Neural cell (in vitro differentiated cells): ENCODE measurements around the gene STK36. TPM values are rescaled to one million over a fixed set of nuclear protein-coding genes. Genes with fewer than 3 reads are reported as not detected.

Experiments used
- H2AFZ ChIP-seq: fragments of 200-600, 300-800 bp; sonication (generic), shearing (Covaris generic); 2 replicates; pipeline ENCODE4 v1.6.0; 2014; ENCODE audit warnings: low read depth, mild to moderate bottlenecking, antibody characterized with exemption, low read length, moderate library complexity
- H3F3A ChIP-seq: fragments of 200-600 bp; shearing (Covaris generic); 2 replicates; pipeline ENCODE4 v1.6.1; 2016; ENCODE audit warnings: mild to moderate bottlenecking, moderate library complexity, mixed read lengths, antibody characterized with exemption, low read length; ENCODE audit not compliant: insufficient read depth, poor library complexity, severe bottlenecking
- H3K27ac ChIP-seq: fragments of 200-600, 300-800 bp; sonication (generic), shearing (Covaris generic); 2 replicates; pipeline ENCODE4 v1.5.1; 2014; ENCODE audit warnings: mild to moderate bottlenecking, low read length, moderate library complexity
- H3K27me3 ChIP-seq: fragments of 300-800, 200-600 bp; sonication (generic), shearing (Covaris generic); 2 replicates; pipeline ENCODE4 v1.6.0; 2014; ENCODE audit warnings: mild to moderate bottlenecking, low read depth, low read length, moderate library complexity; ENCODE audit not compliant: insufficient read depth
- H3K36me3 ChIP-seq: fragments of 300-800, 200-600 bp; sonication (generic), shearing (Covaris generic); 2 replicates; pipeline ENCODE4 v1.5.1; 2014; ENCODE audit warnings: mild to moderate bottlenecking, antibody characterized with exemption, low read length, moderate library complexity; ENCODE audit not compliant: insufficient read depth
- H3K4me2 ChIP-seq: fragments of 300-800, 200-600 bp; sonication (generic), shearing (Covaris generic); 2 replicates; pipeline ENCODE4 v1.6.0; 2014; ENCODE audit warnings: mild to moderate bottlenecking, low read length
- H3K4me3 ChIP-seq: fragments of 300-800, 200-600 bp; sonication (generic), shearing (Covaris generic); 2 replicates; pipeline ENCODE4 v1.5.1; 2014; ENCODE audit warnings: mild to moderate bottlenecking, low read length, moderate library complexity
- H3K79me2 ChIP-seq: fragments of 200-600 bp; shearing (Covaris generic); replicated peaks from 2 replicates; pipeline ENCODE4 v1.6.0; 2014; ENCODE audit warnings: mild to moderate bottlenecking, low read length, moderate library complexity; ENCODE audit not compliant: insufficient read depth
- H3K9ac ChIP-seq: fragments of 300-800, 200-600 bp; sonication (generic), shearing (Covaris generic); 2 replicates; pipeline ENCODE4 v1.6.1; 2016; ENCODE audit warnings: mild to moderate bottlenecking, low read length, mixed read lengths
- H3K9me2 ChIP-seq: fragments of 200-600 bp; shearing (Covaris generic); 2 replicates; pipeline ENCODE4 v1.6.1; 2016; ENCODE audit warnings: mild to moderate bottlenecking, low read length, mixed read lengths; ENCODE audit not compliant: insufficient read depth
- H3K9me3 ChIP-seq: fragments of 200-600, 300-800 bp; sonication (generic), shearing (Covaris generic); 2 replicates; pipeline ENCODE4 v1.6.1; 2016; ENCODE audit warnings: mild to moderate bottlenecking, mixed run types, low read length, moderate library complexity, mixed read lengths
- H4K20me1 ChIP-seq: fragments of 200-600 bp; shearing (Covaris generic); 2 replicates; pipeline ENCODE4 v1.6.1; 2016; ENCODE audit warnings: mild to moderate bottlenecking, mixed run types; ENCODE audit not compliant: insufficient read depth
- EP300 ChIP-seq: fragments of 450-650 bp; conservative IDR thresholded peaks from 2 replicates; pipeline ENCODE4 v1.6.1; 2014; ENCODE audit warnings: antibody characterized with exemption, mild to moderate bottlenecking, moderate library complexity; ENCODE audit not compliant: poor library complexity, severe bottlenecking
- EZH2 ChIP-seq: fragments of 200-600, 300-800 bp; shearing (Covaris generic), sonication (generic); IDR thresholded peaks from 2 replicates; pipeline ENCODE4 v1.6.1; 2014; ENCODE audit warnings: antibody characterized with exemption, low read length, borderline replicate concordance, mild to moderate bottlenecking; ENCODE audit not compliant: insufficient read depth, poor library complexity, severe bottlenecking
- MXI1 ChIP-seq: fragments of 450-650 bp; conservative IDR thresholded peaks from 2 replicates; pipeline ENCODE4 v1.6.1; 2014; ENCODE audit warnings: antibody characterized with exemption, mild to moderate bottlenecking; ENCODE audit not compliant: poor library complexity, severe bottlenecking
- POLR2AphosphoS5 ChIP-seq: IDR thresholded peaks from 2 replicates; pipeline ENCODE4 v1.6.1; 2012
- RAD21 ChIP-seq: fragments of 450-650 bp; conservative IDR thresholded peaks from 2 replicates; pipeline ENCODE4 v1.6.1; 2014; ENCODE audit warnings: antibody characterized with exemption, mild to moderate bottlenecking, moderate library complexity
- SMC3 ChIP-seq: fragments of 450-650 bp; conservative IDR thresholded peaks from 2 replicates; pipeline ENCODE4 v1.6.1; 2014; ENCODE audit warnings: antibody characterized with exemption, mild to moderate bottlenecking, moderate library complexity; ENCODE audit not compliant: poor library complexity
- TAF1 ChIP-seq: IDR thresholded peaks from 2 replicates; pipeline ENCODE4 v1.6.1; 2012; ENCODE audit warnings: low read depth
- polyA plus RNA-seq: library from polyadenylated mRNA; depleted of rRNA; stranded (reverse); fragments of >200 nt; gene quantifications from 2 replicates; pipeline ENCODE4 v1.2.3, GENCODE V29; 2014
- TF ChIP-seq, protein P1 (sequence below): IDR thresholded peaks from 2 replicates; pipeline ENCODE4 v1.6.1; 2012; ENCODE audit warnings: borderline replicate concordance
- TF ChIP-seq, protein P2 (sequence below): fragments of 450-650 bp; IDR thresholded peaks from 2 replicates; pipeline ENCODE4 v1.5.1; 2014; ENCODE audit warnings: antibody characterized with exemption, mild to moderate bottlenecking, moderate library complexity; ENCODE audit not compliant: poor library complexity, severe bottlenecking

Gene STK36
- polyA plus RNA-seq, 1 donor from 2014 or later = 69.7 TPM

DNA sequence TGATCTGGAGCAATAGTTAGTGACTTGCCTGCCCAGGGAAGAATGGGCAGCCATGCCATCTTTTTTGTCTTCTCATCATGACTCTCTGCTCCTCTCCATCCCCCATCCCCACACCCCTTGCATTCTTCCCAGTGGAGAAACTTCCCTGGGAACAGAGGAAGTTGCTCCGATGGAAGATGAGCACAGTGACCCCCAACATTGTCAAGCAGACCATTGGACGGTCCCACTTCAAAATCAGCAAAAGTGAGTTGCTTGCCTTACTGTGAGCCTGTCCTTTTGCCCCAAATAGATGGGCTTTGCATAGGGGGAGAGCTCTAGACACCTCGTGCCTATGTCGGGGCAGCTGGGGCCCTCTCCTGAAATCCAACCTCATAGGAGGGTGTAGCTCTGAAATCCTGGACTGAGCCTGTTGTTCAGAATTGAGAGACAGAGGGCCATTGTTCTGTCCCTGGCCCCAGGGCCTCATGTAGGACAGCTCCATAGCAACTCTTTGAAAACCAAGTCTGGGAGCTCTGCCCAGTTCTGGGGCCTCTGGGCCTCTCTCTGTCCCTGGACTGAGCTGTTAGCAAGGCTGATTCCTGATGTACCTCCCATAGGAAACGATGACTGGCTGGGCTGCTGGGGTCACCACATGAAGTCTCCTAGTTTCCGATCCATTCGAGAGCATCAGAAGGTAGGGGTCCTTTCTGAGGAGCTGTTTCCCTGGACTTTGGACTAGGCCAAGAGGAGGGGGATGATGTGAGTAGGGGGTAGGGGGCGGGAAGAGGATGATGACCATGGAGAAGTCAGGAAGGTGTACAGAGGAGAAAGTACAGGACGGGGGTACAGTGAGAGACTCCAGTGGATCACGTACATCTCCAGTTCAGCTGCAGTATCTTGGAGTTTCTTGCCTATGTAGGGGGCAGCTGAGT is 73.9 kb downstream of the STK36 start:
- Histone ChIP-seq H3K79me2 (no peaks in the 10 kb centered on the region), H3K27ac (no peak overlapping the region), H2AFZ (no peak overlapping the region), H3K4me2 (no peak overlapping the region), H3F3A (no peaks in the 10 kb centered on the region), H3K9me3 (no peaks in the 10 kb centered on the region), H3K36me3 (peaks cover 3% of the 10 kb centered on the region), H3K9me2 (no peaks in the 10 kb centered on the region), H3K27me3 (no peaks in the 10 kb centered on the region), H4K20me1 (no peaks in the 10 kb centered on the region), H3K9ac (no peak overlapping the region), H3K4me3 (no peak overlapping the region)
- TF ChIP-seq TAF1 (no peak), SMC3 (no peak), MXI1 (no peak), EZH2 (no peak), EP300 (no peak), POLR2AphosphoS5 (no peak), RAD21 (no peak)
- TF ChIP-seq, protein P1, sequence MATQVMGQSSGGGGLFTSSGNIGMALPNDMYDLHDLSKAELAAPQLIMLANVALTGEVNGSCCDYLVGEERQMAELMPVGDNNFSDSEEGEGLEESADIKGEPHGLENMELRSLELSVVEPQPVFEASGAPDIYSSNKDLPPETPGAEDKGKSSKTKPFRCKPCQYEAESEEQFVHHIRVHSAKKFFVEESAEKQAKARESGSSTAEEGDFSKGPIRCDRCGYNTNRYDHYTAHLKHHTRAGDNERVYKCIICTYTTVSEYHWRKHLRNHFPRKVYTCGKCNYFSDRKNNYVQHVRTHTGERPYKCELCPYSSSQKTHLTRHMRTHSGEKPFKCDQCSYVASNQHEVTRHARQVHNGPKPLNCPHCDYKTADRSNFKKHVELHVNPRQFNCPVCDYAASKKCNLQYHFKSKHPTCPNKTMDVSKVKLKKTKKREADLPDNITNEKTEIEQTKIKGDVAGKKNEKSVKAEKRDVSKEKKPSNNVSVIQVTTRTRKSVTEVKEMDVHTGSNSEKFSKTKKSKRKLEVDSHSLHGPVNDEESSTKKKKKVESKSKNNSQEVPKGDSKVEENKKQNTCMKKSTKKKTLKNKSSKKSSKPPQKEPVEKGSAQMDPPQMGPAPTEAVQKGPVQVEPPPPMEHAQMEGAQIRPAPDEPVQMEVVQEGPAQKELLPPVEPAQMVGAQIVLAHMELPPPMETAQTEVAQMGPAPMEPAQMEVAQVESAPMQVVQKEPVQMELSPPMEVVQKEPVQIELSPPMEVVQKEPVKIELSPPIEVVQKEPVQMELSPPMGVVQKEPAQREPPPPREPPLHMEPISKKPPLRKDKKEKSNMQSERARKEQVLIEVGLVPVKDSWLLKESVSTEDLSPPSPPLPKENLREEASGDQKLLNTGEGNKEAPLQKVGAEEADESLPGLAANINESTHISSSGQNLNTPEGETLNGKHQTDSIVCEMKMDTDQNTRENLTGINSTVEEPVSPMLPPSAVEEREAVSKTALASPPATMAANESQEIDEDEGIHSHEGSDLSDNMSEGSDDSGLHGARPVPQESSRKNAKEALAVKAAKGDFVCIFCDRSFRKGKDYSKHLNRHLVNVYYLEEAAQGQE = no peak
- TF ChIP-seq, protein P2, sequence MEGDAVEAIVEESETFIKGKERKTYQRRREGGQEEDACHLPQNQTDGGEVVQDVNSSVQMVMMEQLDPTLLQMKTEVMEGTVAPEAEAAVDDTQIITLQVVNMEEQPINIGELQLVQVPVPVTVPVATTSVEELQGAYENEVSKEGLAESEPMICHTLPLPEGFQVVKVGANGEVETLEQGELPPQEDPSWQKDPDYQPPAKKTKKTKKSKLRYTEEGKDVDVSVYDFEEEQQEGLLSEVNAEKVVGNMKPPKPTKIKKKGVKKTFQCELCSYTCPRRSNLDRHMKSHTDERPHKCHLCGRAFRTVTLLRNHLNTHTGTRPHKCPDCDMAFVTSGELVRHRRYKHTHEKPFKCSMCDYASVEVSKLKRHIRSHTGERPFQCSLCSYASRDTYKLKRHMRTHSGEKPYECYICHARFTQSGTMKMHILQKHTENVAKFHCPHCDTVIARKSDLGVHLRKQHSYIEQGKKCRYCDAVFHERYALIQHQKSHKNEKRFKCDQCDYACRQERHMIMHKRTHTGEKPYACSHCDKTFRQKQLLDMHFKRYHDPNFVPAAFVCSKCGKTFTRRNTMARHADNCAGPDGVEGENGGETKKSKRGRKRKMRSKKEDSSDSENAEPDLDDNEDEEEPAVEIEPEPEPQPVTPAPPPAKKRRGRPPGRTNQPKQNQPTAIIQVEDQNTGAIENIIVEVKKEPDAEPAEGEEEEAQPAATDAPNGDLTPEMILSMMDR = no peak

DNA sequence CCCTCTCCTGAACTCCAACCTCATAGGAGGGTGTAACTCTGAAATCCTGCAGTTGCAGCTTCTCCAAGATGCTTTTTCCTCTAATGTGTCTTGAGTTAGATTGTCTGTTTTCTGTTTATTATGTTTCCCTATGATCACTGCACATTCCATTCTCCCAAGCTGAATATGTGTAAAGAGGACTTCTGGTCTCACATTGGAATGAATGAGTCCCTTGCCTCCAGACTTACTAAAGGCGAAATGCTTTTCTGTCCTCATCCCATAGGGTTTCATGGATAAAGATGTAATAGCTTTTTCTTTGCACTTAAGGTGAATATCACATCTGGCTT is 74.5 kb downstream of the STK36 start:
- Histone ChIP-seq H3K9me2 (no peaks in the 10 kb centered on the region), H3K79me2 (no peaks in the 10 kb centered on the region), H3K27ac (no peak overlapping the region), H3K4me3 (no peak overlapping the region), H3K27me3 (no peaks in the 10 kb centered on the region), H4K20me1 (no peaks in the 10 kb centered on the region), H2AFZ (no peak overlapping the region), H3F3A (no peaks in the 10 kb centered on the region), H3K9me3 (no peaks in the 10 kb centered on the region), H3K4me2 (no peak overlapping the region), H3K36me3 (peaks cover 3% of the 10 kb centered on the region), H3K9ac (no peak overlapping the region)
- no peak for TF ChIP-seq EZH2
- TF ChIP-seq MXI1 = no peak
- TF ChIP-seq TAF1 = no peak
- TF ChIP-seq SMC3 = no peak
- TF ChIP-seq, protein P2 = no peak
- TF ChIP-seq EP300 = no peak
- no peak for TF ChIP-seq RAD21
- no peak for TF ChIP-seq POLR2AphosphoS5
- TF ChIP-seq, protein P1 = no peak
